A204.1 (cell line): ENCODE measurements around the gene EN1.

ENCODE experiments used
- FAIRE-seq: peaks from 2 replicates; lab custom pipeline; 2012; peaks lifted over from hg19 to GRCh38; lab: Jason Lieb, UNC

Gene EN1

GRCh38 chr2:118855451-118856279, 8.2 kb upstream of the EN1 start:
- FAIRE-seq: no peak

- no peak for FAIRE-seq
These were observed 7.3 kb upstream of the EN1 start for GRCh38 chr2:118854507-118855345.

DNA sequence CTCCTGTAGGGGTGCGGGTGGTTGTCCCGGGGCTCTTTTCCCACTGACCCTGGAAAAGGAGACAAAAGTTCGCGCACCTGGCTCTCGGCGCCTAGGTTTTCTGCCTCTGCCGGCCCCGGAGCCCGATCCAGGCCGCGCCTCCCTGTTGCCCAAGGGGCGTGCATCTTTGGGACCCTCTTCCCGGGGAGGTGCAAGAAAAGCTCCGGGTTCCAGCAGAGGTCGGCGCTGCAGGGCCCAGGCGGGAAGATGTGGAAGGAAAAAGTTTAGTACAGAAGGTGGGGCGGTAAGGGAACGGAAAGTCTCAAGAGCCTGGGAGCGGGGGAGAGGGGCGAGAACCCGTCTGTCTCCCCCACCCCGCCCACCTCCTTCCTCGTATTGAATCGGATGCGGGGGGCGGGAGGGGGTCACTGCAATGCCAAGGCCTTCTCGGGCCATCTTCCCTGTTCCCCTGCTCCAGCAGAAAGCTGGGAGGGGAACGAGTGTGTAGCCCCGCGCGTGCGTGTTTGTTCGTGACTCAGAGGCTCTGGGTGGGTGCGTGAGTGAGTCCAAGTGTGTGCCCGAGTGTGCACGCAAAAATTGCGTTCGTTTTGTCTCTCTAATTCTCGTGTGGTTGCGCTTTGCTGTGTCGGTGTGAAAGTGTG, 6.3 kb upstream of the EN1 start:
- no peak for FAIRE-seq

GRCh38 chr2:118853129-118853640, 5.7 kb upstream of the EN1 start:
- FAIRE-seq: no peak

DNA sequence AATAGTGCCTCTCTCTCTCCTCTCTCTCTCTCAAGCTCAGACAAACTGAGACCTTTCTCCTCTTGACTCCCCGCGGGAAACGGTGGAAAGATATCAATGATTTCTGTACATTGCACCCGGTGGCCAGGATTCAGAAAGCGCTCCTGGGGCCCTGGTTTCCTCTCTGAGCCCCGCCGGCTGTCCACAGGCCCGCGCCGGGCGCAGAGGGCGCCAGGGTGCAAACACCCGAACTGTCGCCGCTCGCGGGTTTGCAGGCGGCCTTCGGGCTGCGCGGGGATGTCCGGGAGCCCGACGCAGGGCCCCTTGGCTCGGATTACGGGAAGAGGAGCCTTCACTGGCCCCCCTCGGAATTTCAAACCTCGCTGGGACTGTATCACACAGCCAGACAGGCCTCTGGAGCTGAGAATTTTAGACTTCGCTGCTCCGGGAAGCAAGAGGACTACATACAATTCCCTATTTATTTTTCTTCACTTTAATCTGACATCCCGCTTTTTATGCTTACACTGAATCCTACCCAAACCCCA, 5.2 kb upstream of the EN1 start:
- no peak for FAIRE-seq

DNA sequence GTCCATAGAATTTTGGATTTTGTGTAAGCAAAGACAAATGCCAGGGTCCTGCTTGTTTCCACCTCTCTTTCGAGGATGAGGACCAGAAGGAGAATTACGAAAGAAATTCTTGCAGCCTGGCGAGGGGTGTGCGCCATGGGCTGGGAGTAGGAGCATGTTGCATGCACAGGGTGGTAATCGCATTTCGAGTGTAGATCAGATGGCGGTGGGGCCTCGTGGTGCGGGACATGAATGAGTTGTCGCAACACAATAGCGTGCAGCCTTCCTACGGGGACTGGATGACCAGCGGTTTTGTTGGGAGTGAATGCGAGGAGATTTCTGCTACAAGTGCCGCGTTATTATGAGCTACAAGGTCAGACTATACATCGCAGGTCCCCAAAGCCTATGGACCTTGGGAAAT, 4.2 kb upstream of the EN1 start:
- FAIRE-seq: no peak

GRCh38 chr2:118850901-118851415, 3.5 kb upstream of the EN1 start:
- no peak for FAIRE-seq

DNA sequence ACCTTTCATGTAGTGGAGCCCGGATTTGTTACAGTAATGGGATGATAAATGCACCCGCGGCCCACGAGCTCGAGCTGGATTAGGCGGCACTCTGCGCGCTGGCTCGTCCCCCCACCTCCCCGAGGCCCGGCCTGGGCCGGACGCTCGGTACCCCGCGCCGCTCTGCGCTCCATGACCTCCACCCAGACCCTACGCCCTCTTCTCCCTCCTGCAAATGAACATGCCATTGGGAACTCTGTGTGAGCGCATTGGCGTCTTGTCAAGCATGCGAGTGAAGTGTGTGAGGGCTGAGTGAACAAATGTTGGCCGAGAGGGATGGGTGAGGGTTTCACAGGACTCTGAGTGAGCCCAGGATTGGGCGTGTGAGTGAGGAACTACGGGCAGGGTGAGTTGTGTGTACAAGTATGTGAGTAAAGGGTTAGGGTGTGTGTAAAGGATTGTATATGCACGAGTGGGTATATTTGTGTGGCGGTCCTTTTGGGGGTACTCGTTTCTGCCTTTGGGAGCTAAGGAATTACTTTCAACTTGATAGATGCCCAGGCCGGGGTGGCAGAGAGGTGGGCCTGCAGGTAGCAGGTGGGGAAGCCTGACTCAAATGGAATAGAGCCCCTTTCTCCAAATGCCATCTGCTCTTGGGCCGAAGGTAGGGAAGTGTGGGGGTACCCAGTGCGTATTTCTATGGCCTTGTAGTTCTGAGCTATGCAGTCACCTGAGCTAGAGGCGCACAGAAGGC, 2.9 kb upstream of the EN1 start:
- FAIRE-seq: no peak

- no peak for FAIRE-seq
These were observed 2.0 kb upstream of the EN1 start for GRCh38 chr2:118849226-118850167.

- no peak for FAIRE-seq
These were observed 1.2 kb upstream of the EN1 start for GRCh38 chr2:118848381-118849225.

GRCh38 chr2:118847762-118848172, 319 bp upstream of the EN1 start:
- FAIRE-seq: no peak

- FAIRE-seq: no peak
These were observed 951 bp downstream of the EN1 start for GRCh38 chr2:118846442-118846952.

DNA sequence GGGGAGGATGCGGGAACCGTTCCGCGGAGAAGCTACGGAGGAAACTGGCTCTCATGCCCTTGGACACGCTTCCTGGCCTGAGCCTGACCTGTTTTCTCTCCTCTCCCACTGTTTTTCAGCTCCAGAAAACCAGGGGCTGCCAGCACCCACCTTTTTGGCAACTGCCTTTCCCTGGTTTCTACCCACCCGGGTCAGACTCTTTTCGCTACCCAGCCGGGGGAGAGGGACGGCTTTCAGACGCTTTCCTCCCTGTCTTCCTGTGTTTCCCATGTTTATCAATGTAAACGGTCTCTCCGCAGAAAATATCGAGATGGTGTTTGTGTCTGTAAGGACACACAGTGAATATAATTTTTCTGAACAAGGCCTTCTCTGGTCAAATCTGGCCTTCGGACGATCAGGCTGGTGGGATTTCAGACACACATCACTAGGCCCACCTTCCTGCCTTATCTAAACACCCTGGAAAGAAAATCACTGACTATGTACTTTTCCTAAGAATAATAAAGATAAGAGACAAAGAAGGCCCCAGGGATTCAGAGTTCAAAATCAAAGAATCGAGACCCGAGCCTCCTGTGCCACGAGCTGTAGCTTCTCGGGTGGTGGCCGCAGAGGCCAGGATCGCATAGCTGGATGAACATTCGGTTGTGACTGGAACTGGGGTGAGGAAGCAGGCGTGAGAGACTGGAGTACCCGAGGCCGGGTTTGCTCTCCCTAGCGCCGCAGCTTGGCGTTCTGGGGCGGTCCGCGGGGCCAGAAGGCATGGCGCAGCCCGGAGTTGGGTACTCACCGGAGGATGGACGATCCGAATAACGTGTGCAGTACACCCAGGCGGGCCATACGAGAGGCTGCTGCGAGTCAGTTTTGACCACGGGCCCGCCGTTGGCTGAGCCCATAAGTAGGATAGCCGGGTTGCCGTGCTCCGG, 1.7 kb downstream of the EN1 start:
- no peak for FAIRE-seq

DNA sequence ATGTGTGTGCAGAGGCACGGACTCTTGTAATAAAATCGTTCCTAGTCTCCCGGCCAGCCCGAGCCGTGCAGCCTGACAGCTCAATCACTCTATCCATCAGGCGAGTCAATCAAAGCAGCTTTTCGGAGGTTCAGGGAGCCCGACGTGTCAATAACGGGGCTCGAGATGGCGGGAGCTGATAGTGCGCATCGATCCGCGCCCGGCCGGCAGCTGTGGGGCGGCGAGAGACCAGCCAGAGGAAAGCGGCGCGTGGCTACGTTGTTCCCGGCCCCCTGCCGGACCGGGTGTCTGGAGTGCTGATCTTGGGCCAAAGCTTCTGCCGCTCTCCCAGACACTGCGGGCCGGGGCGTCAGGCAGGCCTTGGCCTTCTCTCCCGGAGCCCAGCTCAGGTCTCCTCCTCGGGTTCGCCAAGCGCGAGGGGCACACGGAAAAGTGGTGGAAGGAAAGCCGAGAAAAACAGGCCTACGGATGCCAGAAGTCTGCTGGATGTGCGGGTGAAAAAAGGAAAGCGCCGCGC, 2.4 kb downstream of the EN1 start:
- no peak for FAIRE-seq

GRCh38 chr2:118844261-118845004, 3.0 kb downstream of the EN1 start:
- no peak for FAIRE-seq

- no peak for FAIRE-seq
These were observed 3.8 kb downstream of the EN1 start for GRCh38 chr2:118843483-118844132.
